ENCODE results near the gene CORO2B.

Gene CORO2B

DNA sequence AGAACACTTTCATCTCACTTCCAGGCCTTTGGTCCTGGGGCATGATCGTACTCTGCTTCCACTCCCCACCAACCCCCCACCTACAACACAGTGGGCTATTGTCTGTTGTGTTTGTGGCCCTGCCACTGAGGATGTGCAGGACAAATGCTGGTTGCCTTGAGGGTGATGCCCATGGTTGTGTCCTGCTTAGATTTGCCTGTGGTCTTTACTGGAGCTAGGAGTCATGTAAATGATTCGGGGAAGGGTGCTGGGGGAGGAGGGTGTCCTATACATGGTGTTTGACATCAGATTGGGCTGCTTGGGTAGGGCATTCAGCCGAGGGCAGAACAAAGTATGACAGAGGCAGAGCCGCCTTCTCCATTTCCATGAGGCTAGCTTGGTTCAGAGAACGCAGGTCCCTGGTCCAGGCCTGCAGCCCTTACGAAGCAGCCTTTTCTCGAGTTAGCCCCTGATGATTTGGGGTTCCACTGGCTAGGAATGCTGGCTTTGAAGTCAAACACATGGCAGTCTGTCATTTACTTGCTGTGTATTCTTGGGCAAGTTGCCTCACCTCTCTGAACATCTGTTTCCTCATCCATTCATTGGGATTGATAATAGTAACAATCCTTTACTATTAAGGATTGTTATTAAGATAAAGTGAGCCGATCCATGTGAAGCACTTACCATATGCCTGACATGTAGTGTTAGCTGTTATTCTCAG, 6.9 kb downstream of the CORO2B start:
- no peak overlapping the region for H3K4me3 ChIP-seq (ENCODE audit: low read depth, low read length)
- DNase-seq (ENCODE audit: low read depth), result no peak
- TF ChIP-seq, protein P1, sequence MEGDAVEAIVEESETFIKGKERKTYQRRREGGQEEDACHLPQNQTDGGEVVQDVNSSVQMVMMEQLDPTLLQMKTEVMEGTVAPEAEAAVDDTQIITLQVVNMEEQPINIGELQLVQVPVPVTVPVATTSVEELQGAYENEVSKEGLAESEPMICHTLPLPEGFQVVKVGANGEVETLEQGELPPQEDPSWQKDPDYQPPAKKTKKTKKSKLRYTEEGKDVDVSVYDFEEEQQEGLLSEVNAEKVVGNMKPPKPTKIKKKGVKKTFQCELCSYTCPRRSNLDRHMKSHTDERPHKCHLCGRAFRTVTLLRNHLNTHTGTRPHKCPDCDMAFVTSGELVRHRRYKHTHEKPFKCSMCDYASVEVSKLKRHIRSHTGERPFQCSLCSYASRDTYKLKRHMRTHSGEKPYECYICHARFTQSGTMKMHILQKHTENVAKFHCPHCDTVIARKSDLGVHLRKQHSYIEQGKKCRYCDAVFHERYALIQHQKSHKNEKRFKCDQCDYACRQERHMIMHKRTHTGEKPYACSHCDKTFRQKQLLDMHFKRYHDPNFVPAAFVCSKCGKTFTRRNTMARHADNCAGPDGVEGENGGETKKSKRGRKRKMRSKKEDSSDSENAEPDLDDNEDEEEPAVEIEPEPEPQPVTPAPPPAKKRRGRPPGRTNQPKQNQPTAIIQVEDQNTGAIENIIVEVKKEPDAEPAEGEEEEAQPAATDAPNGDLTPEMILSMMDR (IDR thresholded peaks at IDR 0.05; ENCODE audit: insufficient read depth, low read depth, low read length, missing control alignments), result no peak

DNA sequence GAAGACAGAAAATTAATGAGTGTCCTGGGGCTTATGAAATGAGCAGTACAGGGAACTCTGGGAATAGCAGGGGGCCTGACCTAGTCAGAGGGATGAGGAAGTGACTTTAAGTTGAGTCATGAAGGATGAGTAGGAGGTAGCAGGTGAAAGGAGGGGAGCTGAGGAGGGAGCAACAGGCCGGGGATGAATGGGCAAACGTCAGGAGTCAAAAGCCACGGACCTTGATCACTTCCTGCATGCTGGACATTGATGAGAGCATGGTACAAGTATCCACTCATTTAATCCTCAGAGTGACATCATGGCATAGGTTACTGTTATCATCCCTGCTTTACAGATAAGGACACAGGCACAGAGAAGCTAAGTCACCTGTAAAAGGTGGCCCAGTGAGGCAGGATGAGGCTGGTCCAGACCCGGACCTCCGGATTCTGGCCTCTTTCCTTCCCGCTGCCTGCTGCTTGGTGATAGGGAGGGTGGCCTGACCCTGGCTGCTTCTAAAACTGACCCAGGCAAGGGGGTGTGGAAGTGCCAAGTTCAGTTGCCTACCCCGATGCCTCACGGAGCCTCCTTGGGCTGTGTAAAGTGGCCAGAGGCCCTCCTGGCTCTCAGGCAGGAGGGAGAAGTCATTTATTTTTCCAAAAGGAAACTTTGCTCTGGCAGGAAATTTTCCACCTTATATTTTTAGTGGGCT, 7.6 kb downstream of the CORO2B start:
- no peak overlapping the region for H3K4me3 ChIP-seq (ENCODE audit: low read depth, low read length)
- no peak for DNase-seq (ENCODE audit: low read depth)
- TF ChIP-seq, protein P1 (IDR thresholded peaks at IDR 0.05; ENCODE audit: insufficient read depth, low read depth, low read length, missing control alignments), result no peak

GRCh38 chr15:68587769-68588385, 9.1 kb downstream of the CORO2B start:
- TF ChIP-seq, protein P1 (IDR thresholded peaks at IDR 0.05; ENCODE audit: insufficient read depth, low read depth, low read length, missing control alignments), result no peak
- no peak for DNase-seq (ENCODE audit: low read depth)
- no peak overlapping the region for H3K4me3 ChIP-seq (ENCODE audit: low read depth, low read length)

DNA sequence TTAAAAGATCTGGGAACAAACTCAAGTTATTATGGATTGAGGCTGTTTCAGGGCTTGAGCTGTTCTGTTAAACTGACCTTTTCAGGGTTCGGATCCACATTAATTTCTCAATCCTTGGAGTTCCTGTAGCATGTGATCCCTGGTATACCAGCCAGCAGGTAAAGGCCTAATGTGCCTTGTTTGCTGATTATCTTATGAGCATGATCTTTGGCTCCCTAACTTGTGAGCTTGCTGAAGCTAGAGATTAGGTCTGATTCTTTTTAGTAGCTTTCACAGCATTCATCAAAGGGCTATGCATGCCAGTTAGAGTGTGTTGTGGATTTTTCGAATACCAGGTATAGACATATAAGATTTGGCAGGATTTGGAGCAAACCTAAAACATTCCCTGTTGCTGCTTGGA, 10.3 kb downstream of the CORO2B start:
- TF ChIP-seq, protein P1 (IDR thresholded peaks at IDR 0.05; ENCODE audit: insufficient read depth, low read depth, low read length, missing control alignments), result no peak
- H3K4me3 ChIP-seq (ENCODE audit: low read depth, low read length), result no peak overlapping the region
- DNase-seq (ENCODE audit: low read depth), result no peak

DNA sequence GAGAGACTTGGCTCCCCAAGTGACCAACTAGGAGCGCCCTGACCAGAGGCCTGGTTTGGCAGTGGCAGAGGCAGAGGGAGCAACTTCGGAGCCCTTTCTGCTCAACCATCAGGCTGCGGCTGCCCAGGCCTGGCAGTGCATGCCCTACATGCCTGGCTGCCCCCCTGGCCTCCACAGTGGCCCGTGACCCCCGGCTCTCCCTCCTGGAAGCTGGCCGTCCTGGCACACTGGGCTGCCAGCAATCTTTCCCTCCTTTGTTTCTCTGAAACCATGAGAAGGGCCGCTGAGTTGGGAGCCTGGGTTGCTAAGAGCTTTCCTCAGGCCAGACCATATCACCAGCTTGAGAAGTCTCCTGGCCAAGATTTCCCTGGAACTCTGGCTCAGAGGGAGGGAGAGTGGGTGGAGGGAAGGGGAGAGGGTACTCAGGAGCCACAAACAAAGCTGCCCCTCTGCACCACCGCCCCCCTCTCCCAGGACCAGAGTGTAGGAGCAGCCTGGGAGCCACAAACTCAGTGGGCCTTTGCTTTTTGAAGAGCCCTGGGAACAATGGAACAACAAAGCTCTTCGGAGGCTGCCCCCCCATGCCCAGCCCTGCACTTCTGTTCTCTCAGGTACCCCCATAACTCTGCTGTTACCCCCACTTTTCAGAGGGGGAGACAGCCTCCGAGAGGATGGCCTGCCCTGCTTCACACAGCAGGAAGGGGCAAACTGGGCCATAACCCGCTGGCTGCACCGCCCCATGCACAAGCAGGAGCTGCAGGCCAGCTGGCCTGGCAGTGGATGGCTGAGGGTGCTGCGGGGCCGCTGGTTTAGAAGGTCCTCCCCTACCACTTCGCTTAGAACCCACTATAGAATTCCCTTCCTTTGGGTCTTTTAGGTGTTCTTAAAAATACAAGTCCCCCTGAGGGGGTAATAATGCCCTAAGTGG, 11.3 kb downstream of the CORO2B start:
- no peak overlapping the region for H3K4me3 ChIP-seq (ENCODE audit: low read depth, low read length)
- DNase-seq (ENCODE audit: low read depth), result no peak

More for the DNA sequence above, 11.3 kb downstream of the CORO2B start:
- TF ChIP-seq, protein P1 (IDR thresholded peaks at IDR 0.05; ENCODE audit: insufficient read depth, low read depth, low read length, missing control alignments), result no peak

All from GM12865 (cell line).